GM18508 (cell line): Measurements from ENCODE around the gene SH2D7.

ENCODE experiments used
- ATAC-seq: cut with Tn5 transposase; IDR thresholded peaks from one replicate; pipeline ENCODE4 v1.9.1; 2021; ENCODE audit warnings: moderate number of reproducible peaks; ENCODE audit not compliant: insufficient read depth, unreplicated experiment

Gene SH2D7

GRCh38 chr15:78092261-78093041 is at the start of gene SH2D7:
SH2D7 (plus strand) TSS chr15:78092561; CDS start chr15:78092585, 24 bp downstream.
- no peak for ATAC-seq

- no peak for ATAC-seq
Measured at GRCh38 chr15:78044407-78045155, 47.8 kb upstream of the SH2D7 start.

DNA sequence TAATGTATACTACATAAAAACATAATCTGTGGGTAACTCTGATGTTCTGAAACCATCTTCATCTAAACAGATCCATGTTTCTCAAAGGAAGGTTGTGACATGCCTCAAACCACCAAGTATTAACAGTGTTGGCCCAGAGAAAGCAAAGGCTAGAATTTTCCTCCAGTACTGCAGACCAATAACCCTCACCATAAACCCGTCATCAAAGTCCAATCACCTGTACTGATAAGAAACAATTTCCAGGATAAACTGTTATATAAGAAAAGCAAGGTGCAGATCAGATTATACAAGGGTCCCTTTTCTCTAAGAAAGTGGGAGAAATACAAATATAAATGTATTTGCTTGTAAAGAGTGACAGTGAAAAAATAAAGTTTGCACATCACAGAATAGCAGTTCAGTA is 47.2 kb upstream of the SH2D7 start:
- ATAC-seq: no peak

- ATAC-seq: no peak
Measured at GRCh38 chr15:78046796-78047341, 45.5 kb upstream of the SH2D7 start.

GRCh38 chr15:78047761-78048627 is 44.4 kb upstream of the SH2D7 start:
- no peak for ATAC-seq

DNA sequence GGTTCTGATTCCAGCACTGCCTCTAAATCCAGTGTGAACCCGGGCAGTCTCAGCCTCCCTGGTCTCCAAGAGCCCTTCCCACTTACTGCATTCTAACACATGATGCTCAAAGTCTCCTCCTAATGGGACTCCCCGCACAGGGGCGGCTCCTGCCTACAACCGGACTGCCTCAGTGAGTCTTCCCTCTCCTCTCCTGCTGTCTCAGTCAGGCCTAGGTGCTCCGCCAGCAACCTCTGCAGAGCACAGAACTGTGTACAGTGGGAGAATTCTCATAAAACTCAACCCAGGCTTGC is 43.8 kb upstream of the SH2D7 start:
- no peak for ATAC-seq

- ATAC-seq: peak; percentile 77
Measured at GRCh38 chr15:78049691-78050440, 42.5 kb upstream of the SH2D7 start.

GRCh38 chr15:78050441-78050809 is 41.9 kb upstream of the SH2D7 start:
- ATAC-seq: peak; percentile 8

GRCh38 chr15:78050826-78051225 is 41.5 kb upstream of the SH2D7 start:
- no peak for ATAC-seq

- no peak for ATAC-seq
Measured at GRCh38 chr15:78051596-78051995, 40.8 kb upstream of the SH2D7 start.

DNA sequence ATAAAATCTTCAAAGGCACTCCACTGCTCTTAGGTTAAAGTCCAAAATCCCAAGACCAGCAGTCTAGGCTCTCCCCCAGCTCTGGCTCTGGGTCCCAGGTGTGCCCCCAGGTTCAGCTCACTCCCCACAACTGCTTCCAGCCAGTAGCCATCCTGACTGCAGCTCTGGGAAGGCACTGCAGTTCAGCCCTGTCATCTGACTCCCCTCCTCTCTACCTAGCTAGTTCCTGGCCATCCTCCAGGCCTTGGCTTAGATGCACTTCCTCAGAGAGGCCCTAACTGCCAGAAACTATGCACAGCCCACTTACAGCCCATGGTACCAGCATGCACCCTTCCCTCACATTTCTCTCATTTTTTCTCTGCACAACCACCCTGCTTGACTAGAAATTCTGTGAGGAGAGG is 40.4 kb upstream of the SH2D7 start:
- no peak for ATAC-seq

- no peak for ATAC-seq
Measured at GRCh38 chr15:78052545-78052944, 39.8 kb upstream of the SH2D7 start.

DNA sequence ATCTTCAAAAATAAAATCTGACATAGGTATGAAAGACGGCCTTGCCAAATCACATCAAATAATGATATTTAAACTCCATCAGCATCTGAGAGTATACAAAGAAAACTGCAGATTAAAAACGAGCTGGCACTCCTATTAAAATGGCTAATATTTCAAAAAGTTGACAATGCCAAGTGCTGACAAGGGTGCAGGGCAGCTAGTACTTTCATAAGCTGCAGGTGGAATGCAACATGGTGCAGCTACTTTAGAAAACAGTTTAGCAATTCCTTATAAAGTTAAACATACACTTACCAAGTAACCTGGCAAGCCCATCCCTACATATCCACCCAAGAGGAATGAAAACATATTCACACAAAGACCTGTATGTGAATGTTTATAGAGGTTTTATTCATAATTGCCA is 37.8 kb upstream of the SH2D7 start:
- ATAC-seq: no peak

DNA sequence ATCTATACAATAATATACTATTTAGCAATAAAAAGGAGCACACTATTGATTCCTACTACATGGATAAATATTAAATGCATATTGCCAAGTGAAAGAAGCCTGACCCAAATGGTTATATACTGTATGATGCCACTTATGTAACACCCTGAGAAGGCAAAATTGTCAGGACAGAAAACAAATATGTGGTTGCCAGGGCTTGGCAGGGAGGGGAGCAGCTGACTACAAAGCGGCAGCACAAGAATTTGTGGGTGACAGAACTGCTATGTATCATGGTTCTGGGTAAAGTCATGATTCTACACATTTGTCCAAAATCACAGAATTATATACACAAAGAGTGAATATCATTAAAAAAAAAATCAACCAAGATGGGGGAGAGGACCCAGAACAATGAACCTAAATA is 37.4 kb upstream of the SH2D7 start:
- ATAC-seq: no peak

GRCh38 chr15:78055919-78056713 is 36.2 kb upstream of the SH2D7 start:
- no peak for ATAC-seq

DNA sequence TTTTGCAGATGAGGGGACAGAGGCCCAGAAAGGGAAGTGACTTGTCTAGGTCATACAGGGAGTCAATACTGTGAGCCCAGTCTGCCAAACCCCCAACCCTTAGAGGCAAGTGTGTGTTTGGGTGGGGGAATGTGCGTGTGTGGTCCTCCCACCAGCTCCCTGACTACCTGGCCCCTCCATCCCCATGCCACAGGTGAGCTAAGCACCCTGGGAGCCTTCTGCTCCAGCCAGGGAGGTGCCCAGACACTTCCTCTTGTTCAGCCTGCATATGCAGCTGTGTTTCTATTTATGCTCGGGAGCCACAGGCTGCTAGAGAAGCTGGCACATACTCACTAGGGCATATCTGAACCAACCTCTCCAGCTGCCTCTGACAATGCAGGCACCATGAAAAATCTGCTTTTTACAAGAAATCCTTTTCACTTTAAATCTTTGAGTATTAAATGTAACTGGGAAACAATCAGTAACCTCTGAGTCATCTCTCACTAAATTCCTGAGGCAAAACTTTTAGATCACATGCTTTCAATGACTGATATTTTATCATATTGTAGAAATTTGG is 35.6 kb upstream of the SH2D7 start:
- ATAC-seq: no peak

DNA sequence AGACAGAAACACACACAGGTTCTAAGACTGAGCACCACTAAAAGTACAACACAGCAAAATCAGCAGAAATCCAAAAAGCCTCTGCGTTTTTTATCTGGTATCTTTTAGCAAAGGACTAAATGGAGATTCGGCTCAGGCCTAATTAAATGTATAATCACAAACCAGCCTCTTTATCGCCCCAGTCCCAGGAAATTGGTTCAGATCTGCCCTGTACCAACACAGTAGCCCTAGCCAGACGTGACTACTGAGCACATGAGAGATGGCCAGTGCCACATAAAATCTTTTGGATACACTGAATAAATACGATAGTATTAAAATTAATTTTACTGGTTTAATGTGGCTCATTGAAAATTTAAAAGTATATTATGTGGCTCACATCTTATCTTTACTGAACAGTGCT is 34.6 kb upstream of the SH2D7 start:
- no peak for ATAC-seq

- no peak for ATAC-seq
Measured at GRCh38 chr15:78058401-78058935, 33.9 kb upstream of the SH2D7 start.
